MM.1S (cell line): ENCODE measurements around the gene QSOX1.
A peak's percentile ranks its signal among the peaks of the same experiment; 100 is the strongest.

Source experiments
- DNase-seq: peaks from one replicate; pipeline ENCODE4 v3.0.0-alpha.2; 2015
- H2AFZ ChIP-seq: fragments of 300-600 bp; sonication (generic); 2 replicates; pipeline ENCODE4 v1.6.0; 2016; ENCODE audit warnings: antibody characterized with exemption, low read length
- H3F3A ChIP-seq: fragments of 300-600 bp; sonication (generic); 2 replicates; pipeline ENCODE4 v1.6.1; 2016; ENCODE audit warnings: mild to moderate bottlenecking, antibody characterized with exemption, low read length, moderate library complexity, mixed read lengths; ENCODE audit not compliant: insufficient read depth
- H3K27ac ChIP-seq: fragments of 300-600 bp; sonication (generic); 2 replicates; pipeline ENCODE4 v1.5.1; 2016; ENCODE audit warnings: mild to moderate bottlenecking, low read length
- H3K27me3 ChIP-seq: fragments of 300-600 bp; sonication (generic); replicated peaks from 2 replicates; pipeline ENCODE4 v1.6.0; 2016; ENCODE audit warnings: low read length; ENCODE audit not compliant: insufficient read depth
- H3K36me3 ChIP-seq: fragments of 300-600 bp; sonication (generic); replicated peaks from 2 replicates; pipeline ENCODE4 v1.6.1; 2016; ENCODE audit warnings: mild to moderate bottlenecking, low read length, mixed read lengths; ENCODE audit not compliant: insufficient read depth
- H3K4me1 ChIP-seq: fragments of 300-600 bp; sonication (generic); 2 replicates; pipeline ENCODE4 v1.6.1; 2016; ENCODE audit warnings: low read length, mixed read lengths
- H3K4me2 ChIP-seq: fragments of 300-600 bp; sonication (generic); 2 replicates; pipeline ENCODE4 v1.6.0; 2016; ENCODE audit warnings: low read depth, low read length
- H3K4me3 ChIP-seq: fragments of 300-600 bp; sonication (generic); 2 replicates; pipeline ENCODE4 v1.5.1; 2016; ENCODE audit warnings: low read length, mixed read lengths
- H3K79me2 ChIP-seq: fragments of 300-600 bp; sonication (generic); 2 replicates; pipeline ENCODE4 v1.6.1; 2016; ENCODE audit warnings: mixed run types, low read length, mixed read lengths
- H3K9ac ChIP-seq: fragments of 300-600 bp; sonication (generic); 2 replicates; pipeline ENCODE4 v1.6.1; 2016; ENCODE audit warnings: low read length, mixed read lengths
- H3K9me2 ChIP-seq: fragments of 300-600 bp; sonication (generic); replicated peaks from 2 replicates; pipeline ENCODE4 v1.6.1; 2016; ENCODE audit warnings: mild to moderate bottlenecking, low read length, mixed read lengths; ENCODE audit not compliant: insufficient read depth
- H3K9me3 ChIP-seq: fragments of 300-600 bp; sonication (generic); replicated peaks from 2 replicates; pipeline ENCODE4 v1.6.1; 2016; ENCODE audit warnings: mild to moderate bottlenecking, low read length, mixed read lengths; ENCODE audit not compliant: insufficient read depth
- H4K20me1 ChIP-seq: fragments of 300-600 bp; sonication (generic); 2 replicates; pipeline ENCODE4 v1.6.1; 2016; ENCODE audit warnings: mild to moderate bottlenecking, low read length, moderate library complexity, mixed read lengths; ENCODE audit not compliant: insufficient read depth
- EZH2 ChIP-seq: fragments of 300-600 bp; sonication (generic); optimal IDR thresholded peaks from 2 replicates; pipeline ENCODE3; 2017; ENCODE audit warnings: low read depth, mild to moderate bottlenecking, antibody characterized with exemption, low read length, mixed read lengths
- EZH2phosphoT487 ChIP-seq: fragments of 300-600 bp; sonication (generic); IDR thresholded peaks from 2 replicates; pipeline ENCODE4 v1.6.1; 2018; ENCODE audit warnings: antibody characterized with exemption, low read length
- TF ChIP-seq, protein P1 (sequence below): fragments of 300-600 bp; sonication (generic); IDR thresholded peaks from 2 replicates; pipeline ENCODE4 v1.5.1; 2016; ENCODE audit warnings: antibody characterized with exemption, low read length, mixed read lengths

QSOX1 gene

DNA sequence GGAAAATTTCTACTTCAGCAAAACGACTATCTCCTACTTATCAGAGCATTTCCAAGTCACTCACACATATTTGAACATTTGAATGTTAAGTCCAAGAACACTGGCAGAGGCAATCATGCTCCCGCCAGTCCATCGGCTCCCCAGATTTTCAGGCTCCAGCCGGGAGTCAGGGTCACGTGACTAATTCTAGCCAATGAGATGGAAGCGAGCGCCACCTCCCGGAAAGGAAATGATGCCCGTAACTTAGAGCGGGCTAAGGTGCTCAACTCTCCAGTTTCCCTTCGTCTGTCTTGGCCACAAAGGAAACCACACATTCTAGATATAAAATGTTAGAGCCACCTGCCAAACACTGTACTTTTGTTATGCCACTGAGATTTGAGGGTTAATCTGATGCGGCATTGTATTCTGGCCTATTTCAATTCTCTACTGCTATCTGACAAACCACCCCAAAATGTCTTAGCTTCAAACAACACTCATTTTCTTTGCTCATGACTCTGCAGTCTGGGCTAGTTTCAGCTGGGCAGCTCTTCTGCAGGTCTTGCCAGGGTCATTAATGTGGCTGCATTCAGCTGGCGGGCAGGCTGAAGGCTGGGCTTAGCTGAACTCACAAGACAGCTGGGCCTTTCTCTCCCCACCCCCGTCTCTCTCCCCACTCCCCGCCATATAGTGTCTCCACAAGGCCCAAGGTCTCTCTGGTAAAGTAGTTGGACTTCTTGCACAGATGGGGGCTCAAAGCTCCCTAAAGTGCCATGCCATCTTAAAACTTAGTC lies 58.9 kb downstream of the QSOX1 start:
- Histone ChIP-seq H3K4me3 (peak overlapping the region; percentile 43), H3F3A (peaks cover 11% of the 10 kb centered on the region), H3K9me3 (no peaks in the 10 kb centered on the region), H3K79me2 (no peaks in the 10 kb centered on the region), H3K9me2 (no peaks in the 10 kb centered on the region), H3K27ac (peak overlapping the region; percentile 81), H3K27me3 (no peaks in the 10 kb centered on the region), H4K20me1 (no peaks in the 10 kb centered on the region), H3K36me3 (no peaks in the 10 kb centered on the region), H3K4me1 (peaks cover 14% of the 10 kb centered on the region), H2AFZ (peak overlapping the region; percentile 58), H3K4me2 (peak overlapping the region; percentile 81), H3K9ac (peak overlapping the region; percentile 26)
- peak; percentile 96 for DNase-seq
- TF ChIP-seq EZH2phosphoT487 (no peak), EZH2 (no peak)
- TF ChIP-seq, protein P1, sequence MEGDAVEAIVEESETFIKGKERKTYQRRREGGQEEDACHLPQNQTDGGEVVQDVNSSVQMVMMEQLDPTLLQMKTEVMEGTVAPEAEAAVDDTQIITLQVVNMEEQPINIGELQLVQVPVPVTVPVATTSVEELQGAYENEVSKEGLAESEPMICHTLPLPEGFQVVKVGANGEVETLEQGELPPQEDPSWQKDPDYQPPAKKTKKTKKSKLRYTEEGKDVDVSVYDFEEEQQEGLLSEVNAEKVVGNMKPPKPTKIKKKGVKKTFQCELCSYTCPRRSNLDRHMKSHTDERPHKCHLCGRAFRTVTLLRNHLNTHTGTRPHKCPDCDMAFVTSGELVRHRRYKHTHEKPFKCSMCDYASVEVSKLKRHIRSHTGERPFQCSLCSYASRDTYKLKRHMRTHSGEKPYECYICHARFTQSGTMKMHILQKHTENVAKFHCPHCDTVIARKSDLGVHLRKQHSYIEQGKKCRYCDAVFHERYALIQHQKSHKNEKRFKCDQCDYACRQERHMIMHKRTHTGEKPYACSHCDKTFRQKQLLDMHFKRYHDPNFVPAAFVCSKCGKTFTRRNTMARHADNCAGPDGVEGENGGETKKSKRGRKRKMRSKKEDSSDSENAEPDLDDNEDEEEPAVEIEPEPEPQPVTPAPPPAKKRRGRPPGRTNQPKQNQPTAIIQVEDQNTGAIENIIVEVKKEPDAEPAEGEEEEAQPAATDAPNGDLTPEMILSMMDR: peak; percentile 44

DNA sequence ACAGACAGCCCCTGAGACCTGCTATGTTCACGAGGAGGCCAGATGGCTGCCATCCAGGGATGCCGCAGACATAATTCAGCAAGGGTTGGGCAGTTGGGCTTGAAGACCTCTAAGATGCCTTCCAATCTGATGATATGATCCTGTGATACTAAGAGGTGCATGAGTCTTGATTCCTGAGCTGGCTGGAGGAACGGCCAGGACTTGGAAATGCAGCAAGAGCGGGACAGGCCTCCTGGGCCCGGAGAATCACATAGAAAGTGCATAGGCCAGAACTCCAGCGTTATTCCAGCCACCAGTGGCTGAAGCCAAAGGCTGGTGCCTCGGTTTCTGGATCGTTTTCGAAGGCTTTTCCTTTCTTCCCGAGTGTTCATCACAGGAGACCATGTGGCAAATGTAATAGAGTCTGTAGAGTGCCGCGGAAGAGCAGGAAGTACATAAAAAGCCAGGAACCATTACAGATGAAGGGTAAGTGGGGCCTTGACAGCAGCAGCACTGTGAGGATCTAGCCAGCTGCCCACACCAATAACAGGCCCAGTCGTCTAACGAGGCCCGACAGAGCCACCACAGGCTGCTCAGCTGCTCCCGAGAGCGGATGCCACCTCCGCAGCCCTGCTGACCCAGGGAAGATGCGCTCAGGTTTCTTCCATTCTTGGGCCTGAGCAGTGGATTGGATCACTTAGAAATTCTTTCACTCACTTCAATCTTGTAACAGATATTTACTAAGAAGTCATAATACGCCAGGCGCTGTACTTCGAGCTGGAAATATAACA lies 61.4 kb downstream of the QSOX1 start:
- H3K9ac ChIP-seq: no peak overlapping the region
- H3K27me3 ChIP-seq: no peaks in the 10 kb centered on the region
- peaks cover 11% of the 10 kb centered on the region for H3F3A ChIP-seq
- no peak overlapping the region for H3K4me2 ChIP-seq
- TF ChIP-seq EZH2: no peak
- TF ChIP-seq, protein P1: no peak
- TF ChIP-seq EZH2phosphoT487: no peak
- no peak overlapping the region for H3K4me3 ChIP-seq
- no peaks in the 10 kb centered on the region for H3K9me2 ChIP-seq
- H3K36me3 ChIP-seq: no peaks in the 10 kb centered on the region
- H2AFZ ChIP-seq: no peak overlapping the region
- H3K9me3 ChIP-seq: no peaks in the 10 kb centered on the region
- H3K27ac ChIP-seq: no peak overlapping the region
- DNase-seq: no peak
- no peaks in the 10 kb centered on the region for H4K20me1 ChIP-seq
- no peaks in the 10 kb centered on the region for H3K79me2 ChIP-seq
- H3K4me1 ChIP-seq: peaks cover 14% of the 10 kb centered on the region

DNA sequence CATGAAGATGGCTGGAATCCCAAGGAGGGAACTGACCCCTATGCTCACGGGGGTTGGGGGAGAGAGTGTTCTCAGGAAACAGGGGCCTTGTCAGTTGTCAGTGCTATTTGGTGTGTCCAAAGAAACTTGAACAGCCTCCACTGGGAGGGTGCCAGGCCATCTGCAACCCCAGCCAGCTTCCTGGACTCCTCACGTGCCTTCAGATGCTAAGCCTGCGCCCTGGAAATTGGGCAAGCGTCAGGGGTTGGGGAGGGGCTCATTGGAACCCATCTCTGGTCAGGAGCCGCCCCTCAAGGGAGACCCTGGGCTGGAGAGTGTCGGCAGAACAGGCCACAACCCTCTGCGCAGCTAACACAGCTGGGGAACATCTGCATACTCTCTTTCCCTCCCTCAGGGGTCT lies 62.3 kb downstream of the QSOX1 start:
- H3F3A ChIP-seq: peaks cover 11% of the 10 kb centered on the region
- no peaks in the 10 kb centered on the region for H3K9me3 ChIP-seq
- no peak for DNase-seq
- no peak overlapping the region for H3K4me3 ChIP-seq
- H2AFZ ChIP-seq: no peak overlapping the region
- H3K36me3 ChIP-seq: no peaks in the 10 kb centered on the region
- TF ChIP-seq, protein P1: no peak
- TF ChIP-seq EZH2 (no peak), EZH2phosphoT487 (no peak)
- H4K20me1 ChIP-seq: no peaks in the 10 kb centered on the region
- H3K27ac ChIP-seq: no peak overlapping the region
- H3K79me2 ChIP-seq: no peaks in the 10 kb centered on the region
- H3K9ac ChIP-seq: no peak overlapping the region
- no peaks in the 10 kb centered on the region for H3K9me2 ChIP-seq
- H3K4me1 ChIP-seq: peaks cover 14% of the 10 kb centered on the region
- no peak overlapping the region for H3K4me2 ChIP-seq
- no peaks in the 10 kb centered on the region for H3K27me3 ChIP-seq
